ENCODE measurements around the gene CDCP1. TPM values are rescaled to one million over a fixed set of nuclear protein-coding genes. Genes with fewer than 3 reads are reported as not detected.
A peak's percentile ranks its signal among the peaks of the same experiment; 100 is the strongest.

Gene CDCP1, protein sequence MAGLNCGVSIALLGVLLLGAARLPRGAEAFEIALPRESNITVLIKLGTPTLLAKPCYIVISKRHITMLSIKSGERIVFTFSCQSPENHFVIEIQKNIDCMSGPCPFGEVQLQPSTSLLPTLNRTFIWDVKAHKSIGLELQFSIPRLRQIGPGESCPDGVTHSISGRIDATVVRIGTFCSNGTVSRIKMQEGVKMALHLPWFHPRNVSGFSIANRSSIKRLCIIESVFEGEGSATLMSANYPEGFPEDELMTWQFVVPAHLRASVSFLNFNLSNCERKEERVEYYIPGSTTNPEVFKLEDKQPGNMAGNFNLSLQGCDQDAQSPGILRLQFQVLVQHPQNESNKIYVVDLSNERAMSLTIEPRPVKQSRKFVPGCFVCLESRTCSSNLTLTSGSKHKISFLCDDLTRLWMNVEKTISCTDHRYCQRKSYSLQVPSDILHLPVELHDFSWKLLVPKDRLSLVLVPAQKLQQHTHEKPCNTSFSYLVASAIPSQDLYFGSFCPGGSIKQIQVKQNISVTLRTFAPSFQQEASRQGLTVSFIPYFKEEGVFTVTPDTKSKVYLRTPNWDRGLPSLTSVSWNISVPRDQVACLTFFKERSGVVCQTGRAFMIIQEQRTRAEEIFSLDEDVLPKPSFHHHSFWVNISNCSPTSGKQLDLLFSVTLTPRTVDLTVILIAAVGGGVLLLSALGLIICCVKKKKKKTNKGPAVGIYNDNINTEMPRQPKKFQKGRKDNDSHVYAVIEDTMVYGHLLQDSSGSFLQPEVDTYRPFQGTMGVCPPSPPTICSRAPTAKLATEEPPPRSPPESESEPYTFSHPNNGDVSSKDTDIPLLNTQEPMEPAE
- total RNA-seq, result 1.8 TPM

DNA sequence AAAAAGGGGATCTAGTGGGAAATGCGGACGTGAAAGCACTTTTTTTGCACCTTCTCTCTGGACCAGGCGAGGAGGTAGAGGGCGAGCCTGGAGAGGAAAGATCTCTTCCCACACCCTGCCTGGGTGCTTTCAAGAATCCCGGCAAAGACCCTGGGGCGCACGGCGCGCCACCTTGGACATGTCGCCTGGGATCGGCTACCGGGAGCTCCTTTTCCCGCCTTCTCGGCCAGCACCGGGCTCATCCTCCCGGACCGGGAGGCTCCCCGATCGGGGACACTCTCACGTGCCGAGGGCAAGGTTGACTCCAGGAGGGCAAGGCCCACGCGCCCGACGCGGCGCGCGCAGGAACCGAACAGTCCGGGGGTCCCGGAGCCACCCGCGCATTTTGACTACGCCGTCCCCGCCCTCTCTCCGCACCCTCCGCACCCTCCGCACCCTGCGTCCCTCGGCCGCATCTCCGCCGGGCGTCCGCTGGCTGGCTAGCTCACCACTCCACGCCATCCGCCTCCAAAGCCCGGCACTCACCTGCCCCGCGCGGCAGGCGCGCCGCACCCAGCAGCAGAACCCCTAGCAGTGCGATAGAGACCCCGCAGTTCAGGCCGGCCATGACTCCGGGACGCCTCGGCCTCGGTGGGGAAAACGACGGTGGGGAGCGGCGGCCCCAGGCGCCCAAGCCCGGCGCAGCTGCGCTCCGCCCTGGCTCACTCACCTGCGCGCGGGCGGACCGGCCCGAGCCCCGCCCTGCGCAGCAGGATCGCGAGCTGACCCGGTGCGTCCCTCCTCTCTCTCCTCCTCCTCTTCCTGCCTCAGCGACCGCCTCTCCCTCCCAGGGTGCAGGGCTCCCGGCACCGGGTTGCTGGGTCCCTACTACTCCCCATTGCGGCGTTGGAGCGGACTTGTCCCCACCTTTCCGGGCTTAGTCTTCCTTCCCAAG, at the start of gene CDCP1:
CDCP1 (minus strand) TSS at position 698 of the 934 bp plus-strand sequence; CDS start at position 607, 91 bp downstream.
- DNase-seq (ENCODE audit: low spot score), result no peak
- intact Hi-C loops (cut with DNase I), result loop anchor here (5.0 kb wide), 1 partner anchor 979 kb away; no protein-coding TSS in a partner anchor
- no peak for ATAC-seq

GRCh38 chr3:45194791-45195190, 48.6 kb upstream of the CDCP1 start:
- no peak for DNase-seq (ENCODE audit: low spot score)
- no peak for ATAC-seq
- intact Hi-C loops (cut with DNase I), result no loop called here

DNA sequence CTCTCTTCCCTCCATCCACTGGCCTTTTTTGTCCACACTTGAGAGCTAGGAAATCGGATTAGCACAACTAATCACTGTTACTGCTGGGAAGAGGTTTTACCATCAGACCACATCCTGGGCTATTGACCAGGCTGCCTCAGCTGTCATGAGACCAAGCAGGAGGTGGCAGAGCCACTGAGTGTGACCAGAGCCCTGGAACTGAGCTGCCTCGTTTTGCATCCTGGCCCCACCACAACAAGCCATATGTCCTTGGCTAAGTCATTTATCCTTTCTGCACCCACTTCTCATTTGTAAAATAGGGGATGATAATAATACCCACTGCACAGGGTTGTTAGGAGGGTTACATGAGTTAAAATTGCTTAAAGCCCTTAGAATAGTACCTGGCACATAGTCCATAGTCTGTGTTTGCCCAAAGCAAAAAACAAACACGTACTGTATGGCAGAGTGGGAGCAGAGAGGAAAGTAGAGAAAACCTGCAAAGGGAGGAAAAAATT, 45.8 kb upstream of the CDCP1 start:
- intact Hi-C loops (cut with DNase I), result no loop called here
- no peak for DNase-seq (ENCODE audit: low spot score)

GRCh38 chr3:45191424-45191823, 45.2 kb upstream of the CDCP1 start:
- DNase-seq (ENCODE audit: low spot score) (no peak), ATAC-seq (no peak)
- intact Hi-C loops (cut with DNase I), result no loop called here

More for the DNA sequence above, 45.8 kb upstream of the CDCP1 start:
- no peak for ATAC-seq

DNA sequence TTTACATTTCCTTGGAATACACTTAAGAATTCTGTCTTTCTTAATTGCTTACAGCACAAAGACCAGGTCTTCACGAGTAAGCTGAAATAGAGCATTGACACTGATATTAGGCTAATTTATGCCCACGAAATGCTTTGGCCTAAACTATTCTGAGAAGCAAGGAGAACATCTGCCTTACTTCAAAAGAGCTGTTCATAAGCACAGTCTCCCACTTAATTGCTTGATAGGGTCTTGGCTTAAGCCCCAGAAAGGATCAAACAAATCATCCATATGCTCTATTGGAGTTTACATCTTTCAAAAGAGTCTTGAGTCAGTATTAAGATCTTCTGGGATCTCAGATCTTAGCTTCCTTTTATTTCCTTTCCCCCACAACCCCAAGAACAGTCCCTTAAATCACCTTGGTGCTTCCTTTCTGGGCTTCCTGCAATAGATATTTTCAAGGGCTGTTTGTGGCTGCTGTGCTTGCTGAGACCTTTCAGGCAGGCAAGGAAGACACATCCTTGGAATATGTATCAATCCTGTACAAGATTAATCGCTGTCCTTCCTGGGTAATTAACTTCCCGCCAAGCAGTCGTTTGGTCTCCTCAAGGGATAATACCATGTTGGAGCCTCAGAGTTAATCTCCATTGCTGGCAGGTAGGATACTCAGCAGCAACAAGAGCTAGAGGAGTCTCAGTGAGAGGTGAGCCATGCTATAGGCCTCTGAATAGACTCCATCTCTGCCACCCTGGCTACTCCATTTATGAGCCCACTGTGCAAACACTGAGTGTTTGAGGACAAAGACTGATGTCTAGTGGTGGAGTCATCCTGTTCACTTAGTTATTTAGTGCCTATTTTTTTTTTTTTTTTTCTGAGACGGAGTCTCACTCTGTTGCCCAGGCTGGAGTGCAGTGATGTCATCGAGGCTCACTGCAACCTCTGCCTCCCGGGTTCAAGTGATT, 42.8 kb upstream of the CDCP1 start:
- intact Hi-C loops (cut with DNase I), result no loop called here

DNA sequence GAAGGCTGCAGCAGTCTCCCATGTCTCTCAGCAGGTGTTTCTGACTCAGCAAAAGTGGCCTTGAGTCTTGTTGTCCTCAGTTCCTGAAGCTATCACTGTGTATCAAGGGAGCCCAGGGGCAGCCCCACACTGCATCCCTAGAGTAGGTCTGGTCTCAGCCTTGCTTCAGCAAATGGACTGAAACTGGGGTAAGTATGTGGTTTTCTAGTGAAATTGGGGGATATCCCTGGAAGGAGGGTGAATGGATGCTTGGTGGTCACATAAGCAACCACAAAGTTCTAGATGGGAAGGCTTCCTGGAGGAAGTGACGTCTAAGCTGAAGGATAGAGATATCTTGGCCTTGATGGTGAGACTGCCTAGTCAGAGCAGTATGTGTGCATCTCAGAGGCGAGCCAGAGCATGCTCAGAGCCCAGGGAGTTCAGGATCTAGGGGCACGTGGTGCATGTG, 41.5 kb upstream of the CDCP1 start:
- no peak for ATAC-seq
- DNase-seq (ENCODE audit: low spot score), result no peak
- intact Hi-C loops (cut with DNase I), result no loop called here

More for the DNA sequence above, 42.8 kb upstream of the CDCP1 start:
- ATAC-seq (no peak), DNase-seq (ENCODE audit: low spot score) (no peak)

- intact Hi-C loops (cut with DNase I), result no loop called here
- DNase-seq (ENCODE audit: low spot score) (no peak), ATAC-seq (no peak)
These were observed 40.7 kb upstream of the CDCP1 start for GRCh38 chr3:45186871-45187270.

- DNase-seq (ENCODE audit: low spot score) (no peak), ATAC-seq (no peak)
- intact Hi-C loops (cut with DNase I), result no loop called here
These were observed 39.3 kb upstream of the CDCP1 start for GRCh38 chr3:45185461-45185860.

DNA sequence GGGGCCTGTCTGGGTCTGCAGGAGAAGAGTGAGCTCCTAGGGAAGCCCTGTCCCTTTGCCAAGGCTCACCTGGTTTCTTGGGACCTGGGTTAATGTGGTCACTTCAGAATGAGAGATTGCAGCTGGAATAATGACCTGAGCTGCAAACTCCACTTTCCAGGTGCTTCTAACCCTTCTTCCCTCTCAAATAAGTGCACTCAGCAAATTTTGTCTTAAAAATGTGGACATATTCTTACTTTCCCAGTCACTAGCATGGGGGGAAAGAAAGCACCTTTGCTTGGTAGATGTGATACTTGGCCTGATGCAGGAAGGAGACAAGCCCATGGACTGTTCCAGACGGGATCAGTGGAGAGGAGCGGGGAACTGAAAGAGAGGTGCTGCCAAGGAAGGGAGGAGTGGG, 38.9 kb upstream of the CDCP1 start:
- ATAC-seq (no peak), DNase-seq (ENCODE audit: low spot score) (no peak)
- intact Hi-C loops (cut with DNase I), result no loop called here

GRCh38 chr3:45183872-45184262, 37.7 kb upstream of the CDCP1 start:
- no peak for DNase-seq (ENCODE audit: low spot score)
- ATAC-seq, result no peak
- intact Hi-C loops (cut with DNase I), result no loop called here

DNA sequence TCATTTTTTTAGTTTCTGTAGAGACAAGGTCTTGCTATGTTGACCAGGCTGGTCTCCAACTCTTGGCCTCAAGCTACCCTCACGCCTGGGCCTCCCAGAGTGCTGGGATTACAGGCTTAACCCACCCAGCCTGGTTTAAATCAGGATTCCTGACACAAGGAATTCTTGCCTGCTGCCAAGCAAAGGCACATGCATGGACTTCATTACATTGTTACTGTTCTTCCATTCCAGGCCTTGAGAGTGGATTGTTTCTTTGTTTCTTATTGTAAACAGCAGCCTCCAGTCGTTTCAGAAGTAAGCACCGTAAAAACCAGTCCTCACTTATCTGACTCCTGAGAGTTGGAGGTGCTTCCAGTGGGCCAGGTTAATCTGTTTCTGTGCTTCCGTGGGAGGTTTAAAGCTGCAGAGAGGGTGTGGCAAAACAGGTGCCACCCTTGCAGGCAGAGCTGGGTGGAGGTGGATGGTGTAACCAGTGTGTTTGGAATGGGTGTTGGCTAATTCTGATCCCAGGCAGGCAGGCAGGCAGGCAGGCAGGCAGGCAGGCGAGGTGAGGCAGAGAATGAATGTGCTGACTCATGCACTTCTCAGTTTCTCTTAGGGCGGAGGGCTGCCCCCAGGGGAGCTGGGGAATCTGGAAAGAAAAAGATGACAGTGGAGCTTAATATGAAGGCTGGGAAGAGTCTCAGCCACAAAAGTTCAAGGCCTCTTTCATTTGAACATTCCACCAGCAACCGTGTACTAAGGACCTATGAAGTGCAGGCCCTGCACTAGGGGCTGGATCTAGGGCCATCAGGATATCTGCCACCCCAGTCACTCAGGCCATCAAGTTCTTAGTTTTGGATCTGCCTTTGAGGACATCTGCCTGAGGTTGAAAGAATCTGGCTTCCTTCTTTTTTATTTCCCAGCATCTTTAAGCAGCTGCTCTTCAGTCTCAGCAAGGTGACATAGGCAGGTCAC, 37.0 kb upstream of the CDCP1 start:
- intact Hi-C loops (cut with DNase I), result no loop called here
- ATAC-seq (peak; percentile 10), DNase-seq (ENCODE audit: low spot score) (no peak)

- intact Hi-C loops (cut with DNase I), result no loop called here
- DNase-seq (ENCODE audit: low spot score) (no peak), ATAC-seq (no peak)
These were observed 35.3 kb upstream of the CDCP1 start for GRCh38 chr3:45181496-45181895.

DNA sequence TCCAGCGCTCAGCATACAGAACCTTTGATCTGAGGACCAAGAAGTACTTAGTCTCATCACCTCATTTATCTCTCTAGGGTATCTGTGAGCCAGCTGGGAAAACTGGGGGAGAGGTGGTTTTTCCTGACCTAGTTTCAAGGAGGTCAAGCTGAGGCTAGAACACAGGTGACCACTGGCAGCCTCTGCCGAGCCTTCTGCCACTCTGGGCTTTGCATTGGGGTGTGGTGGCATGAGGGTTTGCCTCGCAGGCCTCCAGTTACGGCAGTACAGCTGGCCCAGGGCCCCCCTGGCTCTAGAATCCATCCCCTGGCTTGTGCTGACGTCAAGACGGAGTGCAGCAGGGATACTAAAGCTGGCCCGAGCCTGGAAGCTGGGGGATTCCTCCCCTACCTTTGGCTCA, 34.7 kb upstream of the CDCP1 start:
- intact Hi-C loops (cut with DNase I), result no loop called here
- no peak for DNase-seq (ENCODE audit: low spot score)
- ATAC-seq, result no peak

GRCh38 chr3:45180051-45180450, 33.9 kb upstream of the CDCP1 start:
- intact Hi-C loops (cut with DNase I), result no loop called here
- no peak for DNase-seq (ENCODE audit: low spot score)
- ATAC-seq, result no peak

GRCh38 chr3:45179163-45179562, 33.0 kb upstream of the CDCP1 start:
- intact Hi-C loops (cut with DNase I), result no loop called here
- DNase-seq (ENCODE audit: low spot score), result no peak
- no peak for ATAC-seq

DNA sequence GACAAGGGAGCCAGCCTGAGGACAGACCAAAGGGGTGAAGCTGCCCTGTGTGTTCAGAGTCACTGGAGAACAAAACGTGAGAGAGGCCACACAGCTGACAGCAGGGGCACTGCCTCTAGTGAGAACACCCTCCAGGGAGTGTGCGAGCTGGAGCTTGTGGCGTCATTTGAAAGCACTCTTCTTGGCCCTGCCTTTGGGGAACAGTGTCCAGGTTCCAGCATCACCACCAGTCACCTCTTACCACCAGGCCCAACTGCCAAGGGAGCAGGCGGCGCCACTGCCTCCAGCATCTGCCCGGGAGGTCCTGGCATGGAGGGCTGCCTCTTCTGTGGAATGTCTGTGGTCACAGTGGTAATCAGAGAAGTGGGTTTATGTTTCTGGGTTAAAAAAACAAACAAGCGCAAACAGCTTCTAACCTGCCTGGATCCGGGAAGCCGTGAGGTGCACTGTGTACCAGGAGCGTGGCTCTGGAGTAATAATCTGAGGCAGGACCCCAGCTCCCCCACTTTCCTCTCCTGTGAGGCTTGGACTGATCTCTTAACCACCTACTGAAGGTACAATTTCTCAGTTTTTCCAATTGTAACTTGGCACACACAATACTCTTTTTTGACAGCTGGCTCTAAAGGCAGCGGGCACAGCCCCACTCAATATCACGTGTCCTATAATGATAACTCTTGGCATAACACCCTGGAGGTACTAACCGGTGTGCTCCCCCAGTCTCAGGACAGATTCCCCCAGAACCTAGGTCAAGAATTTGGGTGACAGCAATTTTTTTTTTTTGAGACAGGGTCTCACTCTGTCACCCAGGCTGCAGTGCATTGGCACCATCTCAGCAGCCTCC, 32.2 kb upstream of the CDCP1 start:
- intact Hi-C loops (cut with DNase I), result no loop called here
- ATAC-seq (no peak), DNase-seq (ENCODE audit: low spot score) (no peak)
